Caco-2 (cell line): ENCODE measurements around the gene BLZF1. TPM values are rescaled to one million over a fixed set of nuclear protein-coding genes. Genes with fewer than 3 reads are reported as not detected.

Source experiments
- BruUV-seq: library from RNA; stranded (reverse); fragments of 400-500 nt; replicated peaks from 2 replicates; lab custom pipeline; 2021; lab: Mats Ljungman, UMichigan
- CTCF ChIA-PET: fragments of 300-600 bp; sonication (Branson Sonifier 250); formaldehyde crosslinking; loops from one replicate; lab custom pipeline; 2022; ENCODE audit warnings: antibody characterized with exemption; lab: Charles Lee
- POLR2A ChIA-PET: fragments of 300-600 bp; sonication (Branson Sonifier 250); formaldehyde crosslinking; loops from one replicate; lab custom pipeline; 2022; ENCODE audit warnings: antibody characterized with exemption; lab: Charles Lee
- DNase-seq, 2 experiments: peaks; one replicate each; pipeline versions ENCODE4 v3.0.0 to v3.0.0-alpha.2; 2020 to 2022
- H3K27me3 ChIP-seq: replicated peaks from 2 replicates; pipeline ENCODE4 v1.6.0; 2011; ENCODE audit warnings: low read length; ENCODE audit not compliant: control insufficient read depth, insufficient read depth
- H3K36me3 ChIP-seq: 2 replicates; pipeline ENCODE4 v1.5.1; 2011; ENCODE audit warnings: low read length; ENCODE audit not compliant: control insufficient read depth, insufficient read depth
- H3K4me1 ChIP-seq: fragments of 250-450 bp; sonication (Bioruptor Pico); 2 replicates; pipeline ENCODE4 v1.5.1; 2020; ENCODE audit warnings: mild to moderate bottlenecking
- H3K4me3 ChIP-seq: 2 replicates; pipeline ENCODE4 v1.5.1; 2011; ENCODE audit warnings: low read depth, mild to moderate bottlenecking, control low read depth, low read length
- H3K9me3 ChIP-seq: fragments of 250-450 bp; sonication (Bioruptor Pico); 2 replicates; pipeline ENCODE4 v1.5.1; 2020; ENCODE audit warnings: mild to moderate bottlenecking, moderate library complexity
- H3K27ac Mint-ChIP-seq: one replicate; pipeline ENCODE4 v1.8.0; 2022; ENCODE audit warnings: mixed read lengths; ENCODE audit not compliant: unreplicated experiment
- H3K27me3 Mint-ChIP-seq: one replicate; pipeline ENCODE4 v1.8.0; 2022; ENCODE audit warnings: mixed read lengths; ENCODE audit not compliant: insufficient read depth, unreplicated experiment
- H3K36me3 Mint-ChIP-seq: one replicate; pipeline ENCODE4 v1.8.0; 2022; ENCODE audit warnings: mild to moderate bottlenecking, mixed read lengths; ENCODE audit not compliant: insufficient read depth, unreplicated experiment
- H3K4me1 Mint-ChIP-seq: one replicate; pipeline ENCODE4 v1.8.0; 2022; ENCODE audit warnings: low read depth, mixed read lengths; ENCODE audit not compliant: unreplicated experiment
- H3K4me3 Mint-ChIP-seq: one replicate; pipeline ENCODE4 v1.8.0; 2022; ENCODE audit warnings: mild to moderate bottlenecking, moderate library complexity, mixed read lengths; ENCODE audit not compliant: unreplicated experiment
- H3K9me3 Mint-ChIP-seq: one replicate; pipeline ENCODE4 v1.8.0; 2022; ENCODE audit warnings: mixed read lengths; ENCODE audit not compliant: unreplicated experiment
- intact Hi-C: fragments of 100-400 bp; cut with micrococcal nuclease; formaldehyde crosslinking; loops from one replicate; pipeline ENCODE4 v1.10.0; 2022; ENCODE audit not compliant: unreplicated experiment
- total RNA-seq: library from RNA; stranded (reverse); gene quantifications from 2 replicates; pipeline ENCODE4 v1.2.3, GENCODE V29; 2022
- TF ChIP-seq, protein P1 (sequence below), 2 experiments: fragments of 200-600 bp in 1 of 2; IDR thresholded peaks; 1 replicate in 1 of 2; 2 replicates in 1 of 2; pipeline versions ENCODE4 v1.5.1 to v1.8.0; 2011 to 2022; ENCODE audit warnings: antibody characterized with exemption in 1 of 2, control low read depth in 1 of 2, inconsistent platforms in 1 of 2, low read depth in 1 of 2, low read length in 1 of 2, mild to moderate bottlenecking in 1 of 2, moderate library complexity in 1 of 2; ENCODE audit not compliant: insufficient read depth in 1 of 2, severe bottlenecking in 1 of 2, unreplicated experiment in 1 of 2

BLZF1 gene
- total RNA-seq, 1 experiment from 2014 or later, result 23.5 TPM

DNA sequence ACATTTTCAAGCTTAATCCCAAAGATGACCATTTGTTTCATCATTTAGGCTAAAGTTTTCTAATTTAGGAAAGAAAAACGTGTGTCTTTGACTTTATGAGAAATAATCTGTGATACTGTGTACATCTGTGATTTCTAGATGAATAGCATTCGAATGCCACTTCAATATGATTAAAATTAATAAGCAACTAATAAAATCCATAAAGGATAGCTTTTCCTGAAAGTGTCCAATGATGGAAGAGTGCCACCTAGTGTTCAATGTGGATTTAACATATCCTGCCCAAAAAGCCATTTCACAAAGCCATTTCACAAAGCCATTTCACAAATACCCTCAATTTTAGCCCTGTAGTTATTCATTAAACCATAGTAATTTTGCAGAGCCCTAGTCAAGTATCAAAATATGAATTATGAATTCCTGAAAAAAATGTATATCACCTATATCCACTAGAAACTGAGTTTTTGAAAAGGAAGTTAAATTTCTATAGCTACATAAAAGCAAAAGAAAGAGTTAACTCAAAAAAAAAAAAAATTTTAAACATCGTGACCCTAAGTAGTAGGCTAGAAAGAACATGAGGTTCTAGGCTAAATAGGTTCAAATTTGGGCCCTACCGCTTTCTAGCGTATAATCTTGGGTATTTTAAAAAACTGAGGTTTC is 19.5 kb upstream of the BLZF1 start:
- Histone ChIP-seq H3K4me3 (no peak overlapping the region), H3K27me3 (no peaks in the 10 kb centered on the region), H3K4me1 (peaks cover 30% of the 10 kb centered on the region), H3K36me3 (no peaks in the 10 kb centered on the region), H3K9me3 (no peaks in the 10 kb centered on the region)
- no peaks in the 10 kb centered on the region for H3K9me3 Mint-ChIP-seq
- DNase-seq, result peak in 1 of 2 experiments; percentile 62
- no peaks in the 10 kb centered on the region for H3K27me3 Mint-ChIP-seq
- no TSS peak for BruUV-seq
- ChIA-PET CTCF (interaction anchor here (0.6 to 1.5 kb wide), 12 partner anchors 12 to 1006 kb away, joined by 3 to 41 read pairs (median 6); partner anchors contain the start of genes BLZF1 and NME7), POLR2A (interaction anchor here (1.1 kb wide), 1 partner anchor 745 kb away, joined by 3 read pairs; no protein-coding TSS in a partner anchor)
- no peak overlapping the region for H3K27ac Mint-ChIP-seq
- no peak overlapping the region for H3K4me3 Mint-ChIP-seq
- TF ChIP-seq, protein P1, sequence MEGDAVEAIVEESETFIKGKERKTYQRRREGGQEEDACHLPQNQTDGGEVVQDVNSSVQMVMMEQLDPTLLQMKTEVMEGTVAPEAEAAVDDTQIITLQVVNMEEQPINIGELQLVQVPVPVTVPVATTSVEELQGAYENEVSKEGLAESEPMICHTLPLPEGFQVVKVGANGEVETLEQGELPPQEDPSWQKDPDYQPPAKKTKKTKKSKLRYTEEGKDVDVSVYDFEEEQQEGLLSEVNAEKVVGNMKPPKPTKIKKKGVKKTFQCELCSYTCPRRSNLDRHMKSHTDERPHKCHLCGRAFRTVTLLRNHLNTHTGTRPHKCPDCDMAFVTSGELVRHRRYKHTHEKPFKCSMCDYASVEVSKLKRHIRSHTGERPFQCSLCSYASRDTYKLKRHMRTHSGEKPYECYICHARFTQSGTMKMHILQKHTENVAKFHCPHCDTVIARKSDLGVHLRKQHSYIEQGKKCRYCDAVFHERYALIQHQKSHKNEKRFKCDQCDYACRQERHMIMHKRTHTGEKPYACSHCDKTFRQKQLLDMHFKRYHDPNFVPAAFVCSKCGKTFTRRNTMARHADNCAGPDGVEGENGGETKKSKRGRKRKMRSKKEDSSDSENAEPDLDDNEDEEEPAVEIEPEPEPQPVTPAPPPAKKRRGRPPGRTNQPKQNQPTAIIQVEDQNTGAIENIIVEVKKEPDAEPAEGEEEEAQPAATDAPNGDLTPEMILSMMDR (IDR thresholded peaks at IDR 0.05; ENCODE audit: insufficient read depth in 1 of 2, low read depth in 1 of 2, low read length in 1 of 2, severe bottlenecking in 1 of 2, unreplicated experiment in 1 of 2), result peak; percentile 67 to 78
- peaks cover 34% of the 10 kb centered on the region for H3K4me1 Mint-ChIP-seq
- intact Hi-C loops, result loop anchor here (1.0 to 5.0 kb wide), 7 partner anchors 146 to 1006 kb away; no protein-coding TSS in a partner anchor
- no peaks in the 10 kb centered on the region for H3K36me3 Mint-ChIP-seq

DNA sequence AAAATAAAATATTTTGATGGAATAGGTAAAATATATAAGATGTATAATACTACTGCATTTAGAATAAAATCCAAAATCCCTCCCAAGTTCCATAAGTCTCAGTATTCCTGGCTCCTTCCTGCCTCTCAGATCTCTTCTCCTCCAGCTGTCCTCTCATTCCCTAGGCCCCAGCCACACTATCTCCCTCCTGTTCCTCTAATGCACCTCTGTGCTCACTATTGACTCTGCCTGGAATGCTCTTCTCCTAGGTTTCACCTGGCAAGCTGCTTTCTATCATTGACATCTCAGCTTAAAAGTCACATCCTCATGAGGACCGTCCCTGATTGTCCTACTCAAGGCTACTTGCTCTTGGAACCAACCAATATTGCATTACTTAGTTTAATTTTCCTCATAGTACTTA is 7.6 kb upstream of the BLZF1 start:
- Mint-ChIP-seq H3K27ac (no peak overlapping the region), H3K4me3 (no peak overlapping the region), H3K36me3 (no peaks in the 10 kb centered on the region), H3K9me3 (no peaks in the 10 kb centered on the region), H3K4me1 (peaks cover 6% of the 10 kb centered on the region), H3K27me3 (no peaks in the 10 kb centered on the region)
- no peak for DNase-seq
- intact Hi-C loops, result no loop called here
- TF ChIP-seq, protein P1 (IDR thresholded peaks at IDR 0.05; ENCODE audit: insufficient read depth in 1 of 2, low read depth in 1 of 2, low read length in 1 of 2, severe bottlenecking in 1 of 2, unreplicated experiment in 1 of 2), result no peak
- Histone ChIP-seq H3K36me3 (no peaks in the 10 kb centered on the region), H3K4me3 (no peak overlapping the region), H3K4me1 (no peaks in the 10 kb centered on the region), H3K27me3 (no peaks in the 10 kb centered on the region), H3K9me3 (no peaks in the 10 kb centered on the region)
- CTCF ChIA-PET, result interaction anchor here (1.1 kb wide), 1 partner anchor 12 kb away, joined by 4 read pairs; no protein-coding TSS in a partner anchor
- no TSS peak for BruUV-seq
- POLR2A ChIA-PET, result no interaction called here

DNA sequence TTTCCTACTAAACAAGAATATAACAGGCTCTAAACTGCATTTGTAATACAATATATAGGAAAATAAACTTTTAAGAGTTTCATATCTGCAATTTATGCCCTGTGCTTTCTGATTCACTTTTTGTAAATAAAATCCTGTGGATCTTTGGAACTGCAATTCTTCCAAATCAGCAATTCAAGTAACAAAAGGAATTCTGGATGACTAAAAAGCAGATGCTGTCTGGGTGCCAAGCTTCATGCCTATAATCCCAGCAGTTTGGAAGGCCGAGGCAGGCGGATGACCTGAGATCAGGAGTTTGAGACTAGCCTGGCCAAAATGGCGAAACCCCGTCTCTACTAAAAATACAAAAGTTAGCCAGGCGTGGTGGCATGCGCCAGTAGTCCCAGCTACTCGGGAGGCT is 6.7 kb upstream of the BLZF1 start:
- TF ChIP-seq, protein P1 (IDR thresholded peaks at IDR 0.05; ENCODE audit: insufficient read depth in 1 of 2, low read depth in 1 of 2, low read length in 1 of 2, severe bottlenecking in 1 of 2, unreplicated experiment in 1 of 2), result no peak
- CTCF ChIA-PET, result no interaction called here
- H3K27me3 Mint-ChIP-seq, result no peaks in the 10 kb centered on the region
- no peaks in the 10 kb centered on the region for H3K9me3 Mint-ChIP-seq
- no peak overlapping the region for H3K4me3 Mint-ChIP-seq
- Histone ChIP-seq H3K27me3 (no peaks in the 10 kb centered on the region), H3K4me3 (no peak overlapping the region), H3K36me3 (no peaks in the 10 kb centered on the region), H3K9me3 (no peaks in the 10 kb centered on the region), H3K4me1 (no peaks in the 10 kb centered on the region)
- H3K27ac Mint-ChIP-seq, result no peak overlapping the region
- BruUV-seq, result no TSS peak
- H3K4me1 Mint-ChIP-seq, result peaks cover 6% of the 10 kb centered on the region
- no peak for DNase-seq
- intact Hi-C loops, result no loop called here
- POLR2A ChIA-PET, result no interaction called here
- no peaks in the 10 kb centered on the region for H3K36me3 Mint-ChIP-seq
